Pancreas (tissue), 10 donors: ENCODE measurements around the gene CLEC2A. TPM values are rescaled to one million over a fixed set of nuclear protein-coding genes. Genes with fewer than 3 reads are reported as not detected.
"Not testable (repeated sequence)": the region's sequence is repeated elsewhere in the genome, so short reads cannot be mapped to it uniquely, and the experiment has no call there.

Experiments
- ATAC-seq, 4 donors: fragments of 200-7000 bp; cut with Tn5 transposase; one replicate each; pipeline versions ENCODE4 v1.8.0 to v1.9.1; 2020; ENCODE audit warnings: mild to moderate bottlenecking in 4 of 4, moderate library complexity in 4 of 4
- DNase-seq, 6 donors: peaks; one replicate each; pipeline ENCODE4 v3.0.0-alpha.2; 2020
- FAIRE-seq: peaks from 2 replicates; lab custom pipeline; 2012; peaks lifted over from hg19 to GRCh38; lab: Jason Lieb, UNC
- H3K27ac ChIP-seq, 4 donors: fragments of 200-600 bp; sonication (generic); 1 replicate in 3 of 4; 2 replicates in 1 of 4; pipeline versions ENCODE4 v1.5.0 to v1.8.0; 2020
- H3K27me3 ChIP-seq, 4 donors: fragments of 200-600 bp; one replicate each; pipeline ENCODE4 v1.8.0; 2021
- H3K36me3 ChIP-seq, 3 donors: fragments of 200-600 bp; sonication (generic) in 1 of 3; one replicate each; pipeline versions ENCODE4 v1.5.0 to v1.8.0; 2020 to 2021
- H3K4me1 ChIP-seq, 3 donors: fragments of 200-600 bp; one replicate each; pipeline ENCODE4 v1.8.0; 2021
- H3K4me3 ChIP-seq, 4 donors: fragments of 200-600 bp; sonication (generic) in 2 of 4; one replicate each; pipeline versions ENCODE4 v1.5.0 to v1.8.0; 2020 to 2021
- H3K9me3 ChIP-seq, 4 donors: fragments of 200-600 bp; one replicate each; pipeline ENCODE4 v1.8.0; 2021
- WGBS, 2 donors: extraction: QIAGEN DNeasy Blood & Tissue Kit; methylation state at CpG; one replicate each; pipeline ENCODE4 v1.1.7; 2013; 5-methylcytosine and 5-hydroxymethylcytosine counted together
- intact Hi-C, 3 donors: fragments of 100-400 bp; cut with DNase I; formaldehyde crosslinking; loops; one replicate each; pipeline versions ENCODE4 v1.11.1 to v1.14.2; 2022
- polyA plus RNA-seq, 2 donors: library from polyadenylated mRNA; stranded (reverse); fragments of 200-250 nt; gene quantifications; one replicate each; pipeline ENCODE4 v1.2.3, GENCODE V29; 2013
- total RNA-seq, 6 donors: library from RNA; stranded (reverse); fragmentation: NEBNext Ultra II Directional in 4 of 6; extraction: Animal tissue kit (Norgen Biotek cat#: 25700) in 4 of 6; gene quantifications; one replicate each; pipeline versions ENCODE4 v1.2.1 to v1.2.4, GENCODE V29; 2021 to 2023
- TF ChIP-seq, protein P1 (sequence below), 4 donors: fragments of 200-600 bp; sonication (generic) in 3 of 4; IDR thresholded peaks; one replicate each; pipeline versions ENCODE4 v1.5.0 to v1.8.0; 2021; ENCODE audit warnings: antibody characterized with exemption in 4 of 4
- donor health status: healthy with polysubstance abuse.
- donor health status: DM: no; HTN: no; CAD: no; lungs with moderate emphysema.
- donor health status: DM: no; HTN: no; CAD: no.
- donor health status: control.
- donor health status: control.
- donor health status: Bipolar disorder and iron deficiency.
- donor health status: DM: yes; HTN: yes; CAD: no.
- donor health status: DM: no; HTN: no; CAD: no.
- donor health status: DM: no; HTN: no; CAD: no.
- donor health status: DM: yes; HTN: yes; CAD: no.

CLEC2A gene
- total and polyA plus RNA-seq, 8 donors, result not detected

GRCh38 chr12:9960590-9960989, 28.4 kb upstream of the CLEC2A start:
- intact Hi-C loops, result no loop called here
- WGBS, 2 donors, result 45 to 48% methylated on average over 5 of the region's 5 CpGs
- DNase-seq (no peak), ATAC-seq (no peak), FAIRE-seq (no peak)
- Histone ChIP-seq H3K36me3 (no peaks in the 10 kb centered on the region), H3K27ac (no peak overlapping the region), H3K4me1 (no peaks in the 10 kb centered on the region), H3K27me3 (no peaks in the 10 kb centered on the region), H3K4me3 (no peak overlapping the region), H3K9me3 (no peaks in the 10 kb centered on the region)
- TF ChIP-seq, protein P1, sequence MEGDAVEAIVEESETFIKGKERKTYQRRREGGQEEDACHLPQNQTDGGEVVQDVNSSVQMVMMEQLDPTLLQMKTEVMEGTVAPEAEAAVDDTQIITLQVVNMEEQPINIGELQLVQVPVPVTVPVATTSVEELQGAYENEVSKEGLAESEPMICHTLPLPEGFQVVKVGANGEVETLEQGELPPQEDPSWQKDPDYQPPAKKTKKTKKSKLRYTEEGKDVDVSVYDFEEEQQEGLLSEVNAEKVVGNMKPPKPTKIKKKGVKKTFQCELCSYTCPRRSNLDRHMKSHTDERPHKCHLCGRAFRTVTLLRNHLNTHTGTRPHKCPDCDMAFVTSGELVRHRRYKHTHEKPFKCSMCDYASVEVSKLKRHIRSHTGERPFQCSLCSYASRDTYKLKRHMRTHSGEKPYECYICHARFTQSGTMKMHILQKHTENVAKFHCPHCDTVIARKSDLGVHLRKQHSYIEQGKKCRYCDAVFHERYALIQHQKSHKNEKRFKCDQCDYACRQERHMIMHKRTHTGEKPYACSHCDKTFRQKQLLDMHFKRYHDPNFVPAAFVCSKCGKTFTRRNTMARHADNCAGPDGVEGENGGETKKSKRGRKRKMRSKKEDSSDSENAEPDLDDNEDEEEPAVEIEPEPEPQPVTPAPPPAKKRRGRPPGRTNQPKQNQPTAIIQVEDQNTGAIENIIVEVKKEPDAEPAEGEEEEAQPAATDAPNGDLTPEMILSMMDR (IDR thresholded peaks at IDR 0.05), result no peak

DNA sequence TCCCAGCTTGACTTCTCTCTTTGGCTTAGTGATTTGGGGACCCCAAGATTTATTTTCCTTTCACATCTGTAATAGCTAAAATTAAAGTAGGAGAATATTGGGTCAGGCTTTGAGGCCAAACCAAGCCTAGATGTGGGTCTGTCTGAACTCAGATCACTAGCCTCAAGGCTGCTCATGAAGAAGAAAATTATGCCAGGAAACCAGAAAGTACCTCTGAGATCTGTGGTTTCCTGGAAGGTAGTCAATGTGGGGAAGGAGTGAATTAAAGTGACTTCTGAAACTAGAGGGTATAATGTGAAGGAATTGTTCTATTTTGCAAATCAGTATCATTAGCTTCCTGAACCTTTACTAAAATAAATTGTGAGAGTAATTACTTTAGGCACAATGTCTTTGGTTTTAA, 25.7 kb upstream of the CLEC2A start:
- ATAC-seq, result no peak

DNA sequence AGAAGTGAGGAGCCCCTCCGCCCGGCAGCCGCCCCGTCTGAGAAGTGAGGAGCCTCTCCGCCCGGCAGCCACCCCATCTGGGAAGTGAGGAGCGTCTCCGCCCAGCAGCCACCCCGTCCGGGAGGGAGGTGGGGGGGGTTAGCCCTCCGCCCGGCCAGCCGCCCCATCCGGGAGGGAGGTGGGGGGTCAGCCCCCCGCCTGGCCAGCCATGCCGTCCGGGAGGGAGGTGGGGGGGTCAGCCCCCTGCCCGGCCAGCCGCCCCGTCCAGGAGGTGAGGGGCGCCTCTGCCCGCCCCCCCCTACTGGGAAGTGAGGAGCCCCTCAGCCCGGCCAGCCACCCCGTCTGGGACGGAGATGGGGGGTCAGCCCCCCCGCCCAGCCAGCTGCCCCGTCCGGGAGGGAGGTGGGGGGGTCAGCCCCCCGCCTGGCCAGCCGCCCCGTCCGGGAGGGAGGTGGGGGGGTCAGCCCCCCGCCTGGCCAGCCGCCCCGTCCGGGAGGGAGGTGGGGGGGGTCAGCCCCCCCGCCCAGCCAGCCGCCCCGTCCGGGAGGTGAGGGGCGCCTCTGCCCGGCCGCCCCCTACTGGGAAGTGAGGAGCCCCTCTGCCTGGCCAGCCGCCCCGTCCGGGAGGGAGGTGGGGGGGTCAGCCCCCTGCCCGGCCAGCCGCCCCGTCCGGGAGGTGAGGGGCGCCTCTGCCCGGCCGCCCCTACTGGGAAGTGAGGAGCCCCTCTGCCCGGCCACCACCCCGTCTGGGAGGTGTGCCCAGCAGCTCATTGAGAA, 21.0 kb upstream of the CLEC2A start:
- H3K36me3 ChIP-seq, FAIRE-seq, H3K4me1 ChIP-seq, H3K9me3 ChIP-seq, intact Hi-C loops, ATAC-seq, H3K27me3 ChIP-seq, H3K4me3 ChIP-seq, H3K27ac ChIP-seq: not testable (repeated sequence)
- WGBS, 2 donors, result 88 to 92% methylated on average over 9 to 14 of the region's 55 CpGs
- DNase-seq, result peak in 2 of 6 donors; percentile 22 to 83

More for the DNA sequence above, 25.7 kb upstream of the CLEC2A start:
- Histone ChIP-seq H3K4me3 (no peak overlapping the region), H3K27me3 (no peaks in the 10 kb centered on the region), H3K27ac (no peak overlapping the region), H3K36me3 (no peaks in the 10 kb centered on the region), H3K4me1 (no peaks in the 10 kb centered on the region), H3K9me3 (no peaks in the 10 kb centered on the region)
- intact Hi-C loops, result no loop called here
- TF ChIP-seq, protein P1 (IDR thresholded peaks at IDR 0.05), result no peak
- DNase-seq, result no peak
- FAIRE-seq, result no peak

DNA sequence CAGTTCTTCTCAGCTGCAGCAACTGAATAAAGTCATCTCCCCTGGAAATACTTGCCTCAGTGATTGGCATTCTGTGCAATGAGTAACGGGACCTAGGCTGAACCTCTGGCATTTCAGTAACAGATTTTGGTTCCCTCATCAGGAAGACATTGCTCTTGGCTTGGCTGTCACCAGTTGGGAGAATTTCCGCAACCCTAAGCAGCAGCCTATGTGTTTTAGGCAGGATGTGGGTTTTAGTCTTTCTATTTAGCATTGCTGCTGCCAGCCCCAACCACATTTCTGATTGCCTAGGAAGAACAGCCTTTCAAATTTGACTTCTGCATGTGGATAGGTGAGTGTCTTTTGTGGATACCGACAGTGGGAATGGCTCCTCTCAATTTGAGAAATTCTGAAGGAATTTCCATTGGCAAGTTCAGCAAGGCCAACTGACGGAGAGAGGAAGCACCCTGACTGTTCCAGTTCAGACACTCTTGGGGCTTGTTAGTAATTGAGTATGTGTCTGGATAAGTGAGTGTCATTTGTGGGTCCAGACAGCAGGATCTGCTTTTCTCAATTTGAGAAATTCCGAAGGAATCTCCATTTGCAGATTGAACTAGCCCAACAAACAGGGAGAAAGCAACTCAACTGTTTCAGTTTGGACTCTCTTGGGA, 19.0 kb upstream of the CLEC2A start:
- Histone ChIP-seq H3K36me3 (no peaks in the 10 kb centered on the region), H3K4me1 (no peaks in the 10 kb centered on the region), H3K4me3 (no peak overlapping the region), H3K27me3 (no peaks in the 10 kb centered on the region), H3K27ac (no peak overlapping the region), H3K9me3 (no peaks in the 10 kb centered on the region)
- FAIRE-seq (no peak), DNase-seq (no peak), ATAC-seq (peak in 1 of 4 donors; percentile 21)
- intact Hi-C loops, result no loop called here
- TF ChIP-seq, protein P1 (IDR thresholded peaks at IDR 0.05), result no peak
- WGBS, 2 donors, result 62 to 80% methylated on average over 5 of the region's 5 CpGs

GRCh38 chr12:9948606-9949296, 16.6 kb upstream of the CLEC2A start:
- Histone ChIP-seq H3K27ac (no peak overlapping the region), H3K27me3 (no peaks in the 10 kb centered on the region), H3K36me3 (no peaks in the 10 kb centered on the region), H3K4me3 (no peak overlapping the region), H3K9me3 (no peaks in the 10 kb centered on the region), H3K4me1 (no peaks in the 10 kb centered on the region)
- 62 to 67% methylated on average over 3 of the region's 3 CpGs for WGBS, 2 donors
- ATAC-seq, result peak in 1 of 4 donors; percentile 37
- intact Hi-C loops, result no loop called here
- TF ChIP-seq, protein P1 (IDR thresholded peaks at IDR 0.05), result no peak
- DNase-seq, result no peak
- no peak for FAIRE-seq
